ENCODE measurements around the gene CEP170.

- TF ChIP-seq MAX (IDR thresholded peaks at IDR 0.05) (no peak), FOXM1 (IDR thresholded peaks at IDR 0.05; ENCODE audit: borderline replicate concordance, low read depth) (no peak), NFIC (IDR thresholded peaks at IDR 0.05) (no peak), CREB1 (IDR thresholded peaks at IDR 0.05; ENCODE audit: low read depth) (no peak), ZBTB7A (IDR thresholded peaks at IDR 0.05; ENCODE audit: low read depth) (no peak), CEBPB (IDR thresholded peaks at IDR 0.05) (no peak)
These were observed 20.2 kb upstream of the CEP170 start for GRCh38 chr1:243275316-243275715.

Data from Ishikawa (cell line).